Neural progenitor cell (in vitro differentiated cells): ENCODE data around the gene SOX5.

ENCODE experiments used
- EZH2 ChIP-seq: fragments of 200-600 bp; sonication (generic); IDR thresholded peaks from 2 replicates; pipeline ENCODE4 v1.6.1; 2017; ENCODE audit warnings: antibody characterized with exemption, mild to moderate bottlenecking, moderate library complexity
- EZH2phosphoT487 ChIP-seq: fragments of 200-600 bp; sonication (generic); IDR thresholded peaks from 2 replicates; pipeline ENCODE4 v1.6.1; 2017; ENCODE audit warnings: antibody characterized with exemption
- TF ChIP-seq, protein P1 (sequence below): fragments of 200-600 bp; sonication (generic); IDR thresholded peaks from 2 replicates; pipeline ENCODE4 v1.5.1; 2017; ENCODE audit warnings: antibody characterized with exemption, mild to moderate bottlenecking

DNA sequence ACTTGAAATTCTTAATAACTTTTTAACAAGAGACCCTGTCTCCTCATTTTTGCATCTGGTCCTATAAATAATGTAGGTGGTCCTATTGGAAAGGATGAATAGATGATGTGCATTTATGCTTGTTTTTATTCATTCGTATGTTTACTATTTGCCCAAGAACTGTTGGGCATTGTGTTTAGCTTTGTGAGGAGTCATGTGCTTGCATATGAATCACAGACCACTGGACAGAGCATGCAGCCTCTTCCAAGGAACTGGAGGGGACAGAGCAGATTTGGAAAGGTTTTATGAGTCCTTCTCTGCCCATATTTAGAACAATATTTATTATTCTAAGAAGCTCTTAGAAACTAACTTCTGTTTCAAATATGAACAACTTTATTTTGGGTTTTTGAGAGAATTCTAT lies 414.0 kb downstream of the SOX5 start:
- TF ChIP-seq, protein P1, sequence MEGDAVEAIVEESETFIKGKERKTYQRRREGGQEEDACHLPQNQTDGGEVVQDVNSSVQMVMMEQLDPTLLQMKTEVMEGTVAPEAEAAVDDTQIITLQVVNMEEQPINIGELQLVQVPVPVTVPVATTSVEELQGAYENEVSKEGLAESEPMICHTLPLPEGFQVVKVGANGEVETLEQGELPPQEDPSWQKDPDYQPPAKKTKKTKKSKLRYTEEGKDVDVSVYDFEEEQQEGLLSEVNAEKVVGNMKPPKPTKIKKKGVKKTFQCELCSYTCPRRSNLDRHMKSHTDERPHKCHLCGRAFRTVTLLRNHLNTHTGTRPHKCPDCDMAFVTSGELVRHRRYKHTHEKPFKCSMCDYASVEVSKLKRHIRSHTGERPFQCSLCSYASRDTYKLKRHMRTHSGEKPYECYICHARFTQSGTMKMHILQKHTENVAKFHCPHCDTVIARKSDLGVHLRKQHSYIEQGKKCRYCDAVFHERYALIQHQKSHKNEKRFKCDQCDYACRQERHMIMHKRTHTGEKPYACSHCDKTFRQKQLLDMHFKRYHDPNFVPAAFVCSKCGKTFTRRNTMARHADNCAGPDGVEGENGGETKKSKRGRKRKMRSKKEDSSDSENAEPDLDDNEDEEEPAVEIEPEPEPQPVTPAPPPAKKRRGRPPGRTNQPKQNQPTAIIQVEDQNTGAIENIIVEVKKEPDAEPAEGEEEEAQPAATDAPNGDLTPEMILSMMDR = no peak
- TF ChIP-seq EZH2 (no peak), EZH2phosphoT487 (no peak)
